Left renal pelvis (tissue), 4 donors: ENCODE data around the gene ANKRD6. TPM values are rescaled to one million over a fixed set of nuclear protein-coding genes. Genes with fewer than 3 reads are reported as not detected.
"Not testable (repeated sequence)": the region's sequence is repeated elsewhere in the genome, so short reads cannot be mapped to it uniquely, and the experiment has no call there.

Experiments used
- DNase-seq, 4 donors: peaks; one replicate each; pipeline ENCODE4 v3.0.0-alpha.2; 2013; ENCODE audit warnings: low read depth in 4 of 4, low spot score in 3 of 4
- polyA plus RNA-seq, 4 donors: library from polyadenylated mRNA; unstranded; fragments of 120-200 nt; gene quantifications; one replicate each; pipeline ENCODE4 v1.2.1, GENCODE V29; 2013; ENCODE audit not compliant: insufficient read length in 4 of 4

ANKRD6 gene
- polyA plus RNA-seq, 4 donors: 17.2 to 38.6 (median 25.4) TPM

- DNase-seq: not testable (repeated sequence)
Observed at GRCh38 chr6:89641581-89641980, 208.6 kb downstream of the ANKRD6 start.

- DNase-seq: no peak
Observed at GRCh38 chr6:89642956-89643355, 210.0 kb downstream of the ANKRD6 start.

DNA sequence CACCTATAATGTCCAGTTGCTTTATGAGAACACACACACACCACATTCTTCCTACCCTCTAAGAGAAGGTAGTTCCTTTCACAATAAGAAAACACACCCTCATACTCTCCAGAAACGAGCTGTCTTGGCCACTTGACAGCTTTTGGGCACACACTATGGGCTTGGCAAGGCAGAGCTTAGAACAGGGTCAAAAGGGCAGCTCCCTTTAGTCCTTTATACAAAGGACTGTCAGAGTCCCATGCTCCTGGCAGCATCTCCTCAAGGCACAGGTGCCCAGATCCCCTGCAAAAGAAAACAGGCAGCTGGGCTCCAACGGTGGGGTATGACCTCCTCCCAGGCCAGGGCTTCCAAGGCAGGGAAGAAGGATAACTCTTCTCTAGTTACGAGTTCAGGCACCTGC, 210.5 kb downstream of the ANKRD6 start:
- DNase-seq: no peak

GRCh38 chr6:89644864-89645263, 211.9 kb downstream of the ANKRD6 start:
- no peak for DNase-seq

GRCh38 chr6:89649682-89650081, 216.7 kb downstream of the ANKRD6 start:
- no peak for DNase-seq

DNA sequence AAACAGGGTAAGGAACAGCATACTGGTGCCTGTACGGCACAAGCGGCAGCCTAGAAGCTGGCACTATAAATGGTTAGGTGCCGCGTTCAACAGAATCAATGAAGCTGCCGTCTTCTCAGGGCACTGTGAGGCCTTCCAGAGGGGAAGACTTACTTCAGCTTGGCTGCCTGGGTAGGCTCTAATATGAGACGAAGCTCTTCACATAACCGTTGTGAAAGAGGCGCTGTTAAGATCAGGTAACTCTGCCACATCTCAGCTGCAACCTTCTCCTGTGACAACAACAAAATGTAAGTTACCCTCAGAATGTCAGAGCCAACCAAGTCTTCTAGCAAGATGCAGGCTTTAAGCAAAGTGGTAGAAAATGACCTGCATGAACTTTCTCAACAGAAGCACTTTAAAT, 217.6 kb downstream of the ANKRD6 start:
- no peak for DNase-seq

DNA sequence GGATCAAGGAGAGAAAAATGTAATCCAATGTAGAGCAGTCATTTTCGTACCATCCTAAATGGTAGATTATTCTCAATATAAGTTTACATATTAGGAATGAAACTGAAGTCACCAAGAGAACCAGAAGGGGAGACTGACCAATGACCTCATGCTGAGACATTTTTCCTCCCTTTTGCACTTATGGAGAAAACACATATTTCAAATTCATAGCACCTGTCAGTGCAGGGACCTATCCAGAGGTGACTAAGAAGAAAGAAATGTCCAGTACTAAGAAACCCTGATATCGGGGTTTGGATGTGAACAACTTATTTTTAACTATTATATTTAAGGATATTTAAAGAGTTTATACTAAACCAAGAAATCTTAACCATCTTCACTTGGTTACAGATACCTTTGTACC, 222.2 kb downstream of the ANKRD6 start:
- no peak for DNase-seq

DNA sequence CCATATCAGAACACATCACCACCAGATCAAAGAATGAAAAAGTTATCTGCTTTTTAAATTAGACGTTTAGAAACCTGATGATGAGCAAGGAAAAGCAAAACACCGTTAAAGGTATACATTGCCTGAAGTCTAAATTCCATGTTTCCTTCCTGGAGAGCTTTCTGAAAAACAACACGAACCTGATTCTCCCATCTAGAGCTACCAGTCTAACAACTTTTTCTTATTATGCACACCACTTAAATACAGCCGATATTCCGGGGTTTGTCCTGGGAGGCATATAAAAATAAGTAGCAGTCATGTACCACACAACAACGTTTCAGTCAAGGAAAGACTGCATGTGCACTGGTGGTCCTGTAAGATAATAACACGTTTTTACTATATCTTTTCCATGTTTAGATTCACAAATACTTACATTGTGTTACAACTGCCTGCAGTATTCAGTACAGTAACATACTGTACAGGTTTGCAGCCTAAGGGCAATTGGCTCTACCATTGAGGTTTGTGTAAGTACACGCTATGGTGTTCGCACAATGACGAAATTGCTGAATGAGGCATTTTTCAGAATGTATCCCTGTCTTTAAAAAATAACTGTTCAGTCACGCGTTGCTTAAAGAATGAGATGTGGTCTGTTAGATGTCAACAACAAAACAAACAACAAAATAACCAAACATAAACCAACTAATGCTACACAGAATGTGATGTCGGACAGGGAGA, 224.7 kb downstream of the ANKRD6 start:
- no peak for DNase-seq

DNA sequence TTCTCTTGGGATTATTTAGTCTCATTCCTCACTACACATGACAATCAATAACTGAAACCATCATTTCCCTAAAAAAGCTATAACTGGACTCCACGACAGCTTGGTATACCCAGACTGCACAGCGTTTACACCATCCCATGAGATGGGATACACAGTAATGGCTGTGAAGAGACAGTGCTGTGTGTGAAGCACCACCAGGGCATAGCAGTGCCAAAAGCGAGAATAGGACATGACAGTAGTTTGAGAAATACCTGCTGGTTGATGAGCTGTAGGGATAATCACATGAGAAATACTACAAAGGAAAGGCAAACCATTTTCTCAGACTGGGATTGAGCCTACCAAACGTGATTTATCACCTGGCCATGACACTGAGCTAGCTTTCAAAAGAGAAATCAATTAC, 228.0 kb downstream of the ANKRD6 start:
- no peak for DNase-seq

DNA sequence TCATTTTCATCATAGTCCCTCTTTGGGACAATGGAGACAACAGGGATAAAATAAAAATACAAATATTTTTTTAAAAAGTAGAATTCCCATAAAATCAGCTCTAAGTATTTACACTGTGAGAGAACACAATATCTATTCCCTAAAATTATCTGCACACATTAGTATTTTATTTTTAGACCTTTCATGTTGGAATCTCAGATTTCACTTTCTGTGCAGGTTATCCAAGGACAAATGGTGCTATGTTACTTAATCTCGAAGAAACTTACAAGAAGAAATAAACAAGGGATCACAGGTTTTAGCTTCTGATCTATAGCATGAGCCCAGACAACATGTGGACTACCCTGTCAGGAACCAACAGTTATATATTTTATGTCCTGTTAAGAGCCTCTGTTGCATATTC, 228.6 kb downstream of the ANKRD6 start:
- no peak for DNase-seq

- DNase-seq: no peak
Observed at GRCh38 chr6:89662659-89663223, 229.8 kb downstream of the ANKRD6 start.

GRCh38 chr6:89667872-89668556, 235.1 kb downstream of the ANKRD6 start:
- DNase-seq: no peak

GRCh38 chr6:89669002-89669401, 236.1 kb downstream of the ANKRD6 start:
- DNase-seq: no peak

GRCh38 chr6:89670935-89671565, 238.1 kb downstream of the ANKRD6 start:
- no peak for DNase-seq

- DNase-seq: no peak
Observed at GRCh38 chr6:89675949-89676748, 243.2 kb downstream of the ANKRD6 start.

GRCh38 chr6:89678531-89678930, 245.6 kb downstream of the ANKRD6 start:
- DNase-seq: no peak

GRCh38 chr6:89679215-89680120, 246.5 kb downstream of the ANKRD6 start:
- no peak for DNase-seq

GRCh38 chr6:89680150-89680549, 247.2 kb downstream of the ANKRD6 start:
- DNase-seq: no peak

DNA sequence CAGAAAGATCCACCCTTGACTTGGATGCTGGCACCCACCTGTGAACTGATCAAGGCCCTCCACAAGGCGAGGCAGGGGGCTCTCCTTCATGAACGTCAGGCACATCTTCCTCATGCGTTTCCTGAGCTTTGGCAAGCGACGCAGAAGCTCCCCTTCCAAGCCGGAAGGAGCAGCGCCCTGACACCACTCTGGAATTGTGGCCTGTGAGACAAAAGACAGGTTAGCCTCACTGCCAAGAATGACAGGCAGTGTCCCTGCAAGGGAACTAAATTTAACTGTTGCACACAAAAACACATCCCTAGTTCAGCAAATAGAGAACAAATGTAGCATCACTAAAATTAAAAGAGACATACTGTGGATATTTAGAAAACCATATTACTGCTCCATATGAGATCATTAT, 247.6 kb downstream of the ANKRD6 start:
- DNase-seq: no peak
